Neural crest cell (in vitro differentiated cells): ENCODE measurements around the gene COA7. TPM values are rescaled to one million over a fixed set of nuclear protein-coding genes. Genes with fewer than 3 reads are reported as not detected.

Experiments
- DNase-seq: peaks from one replicate; pipeline ENCODE4 v3.0.0; 2021; ENCODE audit warnings: low read depth, mixed read lengths, low spot score
- H3K27ac Mint-ChIP-seq: one replicate; pipeline ENCODE4 v1.8.0; 2021; ENCODE audit warnings: mild to moderate bottlenecking, mixed read lengths; ENCODE audit not compliant: unreplicated experiment
- H3K27me3 Mint-ChIP-seq: 2 replicates; pipeline ENCODE4 v1.8.0; 2021; ENCODE audit warnings: low read depth, mild to moderate bottlenecking, mixed read lengths
- H3K36me3 Mint-ChIP-seq: 2 replicates; pipeline ENCODE4 v1.8.0; 2021; ENCODE audit warnings: low read depth, mild to moderate bottlenecking, mixed read lengths
- H3K4me1 Mint-ChIP-seq: 2 replicates; pipeline ENCODE4 v1.8.0; 2021; ENCODE audit warnings: mixed read lengths
- H3K4me3 Mint-ChIP-seq: one replicate; pipeline ENCODE4 v1.8.0; 2021; ENCODE audit warnings: mild to moderate bottlenecking, mixed read lengths
- H3K9me3 Mint-ChIP-seq: 2 replicates; pipeline ENCODE4 v1.8.0; 2021; ENCODE audit warnings: mixed read lengths
- CTCF ChIP-seq: fragments of 200-600 bp; sonication (generic); conservative IDR thresholded peaks from 2 replicates; pipeline ENCODE4 v1.5.0; 2021; ENCODE audit warnings: antibody characterized with exemption, mild to moderate bottlenecking
- total RNA-seq: library from RNA; stranded (reverse); gene quantifications from 2 replicates; pipeline ENCODE4 v1.2.1, GENCODE V29; 2021

Gene COA7
- total RNA-seq, 1 donor from 2014 or later, result 35.0 TPM

GRCh38 chr1:52659851-52660596 is 38.1 kb downstream of the COA7 start:
- peaks cover 36% of the 10 kb centered on the region for H3K4me1 Mint-ChIP-seq
- TF ChIP-seq CTCF, result no peak
- H3K36me3 Mint-ChIP-seq, result no peaks in the 10 kb centered on the region
- no peak overlapping the region for H3K27ac Mint-ChIP-seq
- H3K9me3 Mint-ChIP-seq, result no peaks in the 10 kb centered on the region
- no peak for DNase-seq
- no peaks in the 10 kb centered on the region for H3K27me3 Mint-ChIP-seq
- no peak overlapping the region for H3K4me3 Mint-ChIP-seq

GRCh38 chr1:52659356-52659755 is 38.8 kb downstream of the COA7 start:
- Mint-ChIP-seq H3K27ac (no peak overlapping the region), H3K36me3 (no peaks in the 10 kb centered on the region), H3K4me3 (no peak overlapping the region), H3K27me3 (no peaks in the 10 kb centered on the region), H3K4me1 (peaks cover 33% of the 10 kb centered on the region), H3K9me3 (no peaks in the 10 kb centered on the region)
- no peak for TF ChIP-seq CTCF
- DNase-seq, result no peak

GRCh38 chr1:52658795-52659194 is 39.4 kb downstream of the COA7 start:
- Mint-ChIP-seq H3K36me3 (no peaks in the 10 kb centered on the region), H3K9me3 (no peaks in the 10 kb centered on the region), H3K4me3 (no peak overlapping the region), H3K27ac (no peak overlapping the region), H3K27me3 (no peaks in the 10 kb centered on the region), H3K4me1 (peaks cover 32% of the 10 kb centered on the region)
- DNase-seq, result no peak
- TF ChIP-seq CTCF, result no peak

GRCh38 chr1:52657702-52658101 is 40.4 kb downstream of the COA7 start:
- H3K9me3 Mint-ChIP-seq, result no peaks in the 10 kb centered on the region
- no peak for DNase-seq
- no peak for TF ChIP-seq CTCF
- H3K27ac Mint-ChIP-seq, result no peak overlapping the region
- H3K4me3 Mint-ChIP-seq, result no peak overlapping the region
- H3K27me3 Mint-ChIP-seq, result no peaks in the 10 kb centered on the region
- no peaks in the 10 kb centered on the region for H3K36me3 Mint-ChIP-seq
- peaks cover 21% of the 10 kb centered on the region for H3K4me1 Mint-ChIP-seq

GRCh38 chr1:52654063-52654462 is 44.1 kb downstream of the COA7 start:
- Mint-ChIP-seq H3K27me3 (no peaks in the 10 kb centered on the region), H3K36me3 (no peaks in the 10 kb centered on the region), H3K27ac (no peak overlapping the region), H3K9me3 (no peaks in the 10 kb centered on the region), H3K4me1 (no peaks in the 10 kb centered on the region), H3K4me3 (no peak overlapping the region)
- TF ChIP-seq CTCF, result no peak
- no peak for DNase-seq
